ENCODE measurements around the gene FRMD1.

DNA sequence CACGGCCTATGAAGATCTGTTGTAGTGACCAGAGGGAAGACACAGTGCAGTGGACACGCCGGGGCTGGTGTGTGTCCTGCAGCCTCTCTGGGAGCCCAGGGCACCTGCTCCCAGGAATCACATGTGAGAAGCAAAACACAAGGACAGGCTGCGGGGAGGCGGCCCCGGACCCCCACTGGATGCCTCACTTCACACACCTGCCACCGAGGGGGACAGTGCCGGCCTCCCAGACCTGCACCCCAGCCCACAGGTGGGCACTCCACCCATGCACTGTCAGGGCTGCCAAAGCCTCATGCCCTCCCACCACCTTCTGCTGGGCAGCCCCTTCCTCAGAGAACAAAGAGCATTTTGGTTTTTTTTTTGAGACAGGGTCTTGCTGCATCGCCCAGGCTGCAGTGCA, 27.4 kb downstream of the FRMD1 start:
- TF ChIP-seq POLR2A (IDR thresholded peaks at IDR 0.05; ENCODE audit: low read length) = no peak
- no peak for TF ChIP-seq GATA1 (IDR thresholded peaks at IDR 0.05; ENCODE audit: low read depth, low read length)
